HepG2 (cell line): ENCODE measurements around the gene AGPAT2. TPM values are rescaled to one million over a fixed set of nuclear protein-coding genes. Genes with fewer than 3 reads are reported as not detected.

ENCODE experiments used
- ATAC-seq: fragments of 200-7000 bp; cut with Tn5 transposase; 3 replicates; pipeline ENCODE4 v1.9.1; 2020; ENCODE audit warnings: mild to moderate bottlenecking, moderate library complexity
- BruUV-seq: library from RNA; stranded (reverse); fragments of 400-500 nt; replicated peaks from 2 replicates; lab custom pipeline; 2021; lab: Mats Ljungman, UMichigan
- CTCF ChIA-PET: fragments of 300-600 bp; formaldehyde crosslinking; extraction: SDS; loops from one replicate; lab custom pipeline; 2021; ENCODE audit warnings: low total read pairs, inconsistent platforms, low intra/inter-chr PET ratio; lab: Yijun Ruan, JAX
- POLR2A ChIA-PET: fragments of 350-600 bp; sonication (Branson Sonifier 250); formaldehyde crosslinking; loops from one replicate; lab custom pipeline; 2020; ENCODE audit warnings: antibody characterized with exemption, inconsistent platforms; lab: Yijun Ruan, JAX
- DNase-seq: peaks from one replicate; pipeline ENCODE4 v3.0.0-alpha.2; 2015; ENCODE audit warnings: low spot score
- FAIRE-seq: peaks from 3 replicates; lab custom pipeline; 2011; peaks lifted over from hg19 to GRCh38; lab: Jason Lieb, UNC
- H2AFZ ChIP-seq: one replicate; pipeline ENCODE4 v1.6.1; 2011; ENCODE audit warnings: low read length, inconsistent platforms
- H3K27ac ChIP-seq: fragments of 300-600 bp; 3 replicates; pipeline ENCODE4 v1.8.0; 2011; ENCODE audit warnings: mixed run types, mild to moderate bottlenecking, mixed read lengths, low read length, inconsistent platforms; ENCODE audit not compliant: insufficient read depth; ENCODE audit errors: extremely low read length
- H3K27me3 ChIP-seq, 2 experiments: fragments of 200-600 bp in 1 of 2; 2 replicates in 1 of 2; 3 replicates in 1 of 2; pipeline versions ENCODE4 v1.6.0 to v1.8.0; 2011; ENCODE audit warnings: low read length in 2 of 2, mild to moderate bottlenecking in 2 of 2, moderate library complexity in 2 of 2, inconsistent platforms in 1 of 2; ENCODE audit not compliant: insufficient read depth in 2 of 2, control insufficient read depth in 1 of 2
- H3K36me3 ChIP-seq, 2 experiments: fragments of 200-600 bp in 1 of 2; replicated peaks in 1 of 2; 2 replicates in 1 of 2; 3 replicates in 1 of 2; pipeline versions ENCODE4 v1.5.1 to v1.8.0; 2011; ENCODE audit warnings: low read length in 2 of 2, inconsistent platforms in 1 of 2; ENCODE audit not compliant: insufficient read depth in 2 of 2, control insufficient read depth in 1 of 2
- H3K4me1 ChIP-seq: 2 replicates; pipeline ENCODE4 v1.5.1; 2012; ENCODE audit warnings: low read length, inconsistent platforms; ENCODE audit not compliant: insufficient read depth
- H3K4me2 ChIP-seq: 2 replicates; pipeline ENCODE4 v1.6.0; 2011; ENCODE audit warnings: low read depth, low read length, inconsistent platforms
- H3K4me3 ChIP-seq, 3 experiments: fragments of 200-600 bp in 1 of 3; sonication (generic), shearing (Covaris generic) in 1 of 3; replicated peaks in 1 of 3; 2 replicates each; pipeline ENCODE4 v1.5.1; 2011 to 2016; ENCODE audit warnings: low read length in 3 of 3, inconsistent platforms in 2 of 3, low read depth in 2 of 3, mild to moderate bottlenecking in 2 of 3, control low read depth in 1 of 3, mixed read lengths in 1 of 3; ENCODE audit not compliant: insufficient read depth in 1 of 3
- H3K79me2 ChIP-seq: one replicate; pipeline ENCODE4 v1.6.1; 2011; ENCODE audit warnings: low read length, inconsistent platforms; ENCODE audit not compliant: insufficient read depth
- H3K9ac ChIP-seq: 2 replicates; pipeline ENCODE4 v1.6.0; 2011; ENCODE audit warnings: mild to moderate bottlenecking, low read depth, low read length, inconsistent platforms; ENCODE audit not compliant: insufficient read depth
- H3K9me3 ChIP-seq: 2 replicates; pipeline ENCODE4 v1.5.1; 2012; ENCODE audit warnings: mild to moderate bottlenecking, low read length
- H4K20me1 ChIP-seq: 2 replicates; pipeline ENCODE4 v1.6.0; 2011; ENCODE audit warnings: inconsistent platforms, mild to moderate bottlenecking, low read length, moderate library complexity; ENCODE audit not compliant: insufficient read depth
- ATF4 ChIP-seq, 2 experiments: fragments of 450-650 bp in 1 of 2; sonication (generic) in 1 of 2; formaldehyde crosslinking; IDR thresholded peaks; 2 replicates each; pipeline versions ENCODE4 v1.5.0 to v1.8.0; 2020 to 2022; ENCODE audit warnings: mild to moderate bottlenecking in 1 of 2, missing genetic modification reagents in 1 of 2
- CBX2 ChIP-seq, 2 experiments: fragments of 200-600 bp in 1 of 2; sonication (generic); formaldehyde crosslinking in 1 of 2; IDR thresholded peaks; 2 replicates each; pipeline versions ENCODE4 v1.7.0 to v1.8.1; 2018 to 2022; ENCODE audit warnings: low read depth in 2 of 2, low read length in 1 of 2, mild to moderate bottlenecking in 1 of 2, missing genetic modification reagents in 1 of 2
- HNRNPH1 ChIP-seq: fragments of 200-400 bp; formaldehyde crosslinking; optimal IDR thresholded peaks from 2 replicates; pipeline ENCODE3; 2017; ENCODE audit warnings: mild to moderate bottlenecking, low read depth, low read length
- HOXD1 ChIP-seq: sonication (generic); formaldehyde crosslinking; IDR thresholded peaks from 2 replicates; pipeline ENCODE4 v1.5.0; 2020; ENCODE audit warnings: missing genetic modification reagents
- MAFK ChIP-seq, 2 experiments: IDR thresholded peaks in 1 of 2; conservative IDR thresholded peaks in 1 of 2; 2 replicates each; pipeline ENCODE4 v1.6.1; 2011; ENCODE audit warnings: improper control_type of control experiment in 2 of 2, low read length in 2 of 2
- NKX3-1 ChIP-seq: sonication (generic); formaldehyde crosslinking; IDR thresholded peaks from 2 replicates; pipeline ENCODE4 v1.5.0; 2020; ENCODE audit warnings: missing genetic modification reagents
- PLSCR1 ChIP-seq: sonication (generic); formaldehyde crosslinking; IDR thresholded peaks from 2 replicates; pipeline ENCODE4 v1.5.0; 2020; ENCODE audit warnings: missing genetic modification reagents, mild to moderate bottlenecking, borderline replicate concordance
- SNAPC4 ChIP-seq: sonication (generic); formaldehyde crosslinking; IDR thresholded peaks from 2 replicates; pipeline ENCODE4 v1.4.0; 2020; ENCODE audit warnings: mild to moderate bottlenecking, missing genetic modification reagents
- ZBTB20 ChIP-seq: sonication (generic); formaldehyde crosslinking; IDR thresholded peaks from 2 replicates; pipeline ENCODE4 v1.8.1; 2023; ENCODE audit warnings: missing genetic modification reagents, low read depth, mild to moderate bottlenecking, borderline replicate concordance
- ZMYM4 ChIP-seq: sonication (generic); formaldehyde crosslinking; IDR thresholded peaks from 2 replicates; pipeline ENCODE4 v1.8.1; 2023; ENCODE audit warnings: mild to moderate bottlenecking, missing genetic modification reagents
- ZNF317 ChIP-seq: sonication (generic); formaldehyde crosslinking; IDR thresholded peaks from 2 replicates; pipeline ENCODE4 v1.5.0; 2020; ENCODE audit warnings: mild to moderate bottlenecking, missing genetic modification reagents
- ZNF501 ChIP-seq: sonication (generic); formaldehyde crosslinking; IDR thresholded peaks from 2 replicates; pipeline ENCODE4 v1.5.1; 2020; ENCODE audit warnings: mild to moderate bottlenecking, moderate library complexity, missing genetic modification reagents
- ZNF577 ChIP-seq: sonication (generic); formaldehyde crosslinking; IDR thresholded peaks from 2 replicates; pipeline ENCODE4 v1.4.0; 2020; ENCODE audit warnings: mild to moderate bottlenecking, low read depth, missing genetic modification reagents, borderline replicate concordance
- WGBS: methylation state at CpG from one replicate; pipeline ENCODE4 v1.1.6; 2017; ENCODE audit warnings: low lambda C conversion rate; 5-methylcytosine and 5-hydroxymethylcytosine counted together
- in situ Hi-C: cut with HindIII; loops from 2 replicates; pipeline ENCODE4 v1.10.0; 2017; ENCODE audit warnings: low pct_unique_long_range_greater_than_20kb; ENCODE audit not compliant: extremely low pct_ligation_motif_present
- intact Hi-C: fragments of 100-400 bp; cut with micrococcal nuclease; formaldehyde crosslinking; loops from one replicate; pipeline ENCODE4 v1.10.0; 2022; ENCODE audit not compliant: unreplicated experiment
- polyA plus RNA-seq, 8 experiments: library from polyadenylated mRNA; depleted of rRNA in 3 of 8; stranded (reverse) in 7 of 8; unstranded in 1 of 8; fragments of >200 nt; fragmentation: Illumina TruSeq in 4 of 8; extraction: Trizol in 4 of 8; gene quantifications; 2 replicates each; pipeline versions ENCODE4 v1.2.1 to v1.2.3, GENCODE V29; 2011 to 2016; ENCODE audit warnings: low read depth in 4 of 8, missing spikeins in 1 of 8, mixed read lengths in 1 of 8; ENCODE audit not compliant: insufficient read depth in 1 of 8
- total RNA-seq, 5 experiments: library from RNA; depleted of rRNA; stranded (reverse); fragments of >200 nt; fragmentation: Illumina TruSeq; extraction: Trizol; gene quantifications; 2 replicates each; pipeline ENCODE4 v1.2.3, GENCODE V29; 2016; ENCODE audit warnings: low read depth in 1 of 5

Gene AGPAT2
- total and polyA plus RNA-seq, 2 of the 13 experiments (the other 11 are each of a cell fraction or from before 2014, with no cell fraction given): 3.9 to 25.8 TPM

DNA sequence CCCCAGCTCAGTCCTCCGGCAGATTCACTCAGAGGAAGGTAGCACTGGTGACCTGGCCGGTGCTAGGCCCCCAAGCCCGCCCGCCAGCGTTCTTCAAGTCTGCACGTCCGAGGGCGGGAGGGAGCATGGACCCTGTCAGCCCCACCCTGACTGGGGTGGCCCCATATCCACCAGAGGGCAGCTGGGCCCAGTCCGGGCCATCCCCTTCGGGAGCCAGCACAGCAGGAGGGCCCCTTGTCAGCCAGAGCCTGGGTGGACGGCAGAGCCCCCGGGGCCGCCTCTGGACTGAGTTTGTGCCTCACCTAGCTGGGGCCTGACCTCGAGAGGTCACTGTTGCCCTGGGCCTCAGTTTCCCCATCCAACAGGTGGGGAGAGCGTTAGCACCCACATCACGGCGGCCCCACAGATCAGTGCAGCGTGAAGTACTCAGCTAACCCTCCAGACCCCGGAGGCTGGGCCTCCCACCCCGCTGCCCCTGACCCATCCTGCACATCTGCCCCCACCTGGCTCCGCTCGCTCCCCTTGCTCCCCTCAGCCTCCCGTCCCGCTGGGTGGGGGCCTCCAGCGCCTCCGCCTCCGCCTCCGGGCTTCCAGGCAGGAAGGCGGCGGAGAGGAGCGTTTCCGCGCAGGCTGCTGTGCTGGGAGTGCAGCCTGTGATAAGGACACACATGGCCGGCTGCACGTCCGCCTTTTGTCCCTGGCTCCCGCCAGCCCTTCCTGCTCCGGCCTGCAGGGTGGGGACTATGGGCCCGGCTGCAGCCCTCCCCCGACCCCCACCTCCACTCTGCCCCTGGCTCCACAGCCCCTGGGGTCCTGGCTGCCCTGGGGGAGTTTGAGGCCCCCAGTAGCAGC is 41.1 kb downstream of the AGPAT2 start:
- peaks cover 2 to 31% of the 10 kb centered on the region in 2 experiments for H3K27me3 ChIP-seq
- ChIA-PET POLR2A (interaction anchor here (0.6 kb wide), 1 partner anchor 145 kb away, joined by 3 read pairs; no protein-coding TSS in a partner anchor), CTCF (interaction anchor here (1.5 kb wide), 1 partner anchor 48 kb away, joined by 3 read pairs; no protein-coding TSS in a partner anchor)
- H3K79me2 ChIP-seq: no peaks in the 10 kb centered on the region
- peaks cover 40% of the 10 kb centered on the region for H3K4me1 ChIP-seq
- no peaks in the 10 kb centered on the region for H4K20me1 ChIP-seq
- peak overlapping the region; percentile 44 to 67 (median 51); a peak in 5 of 6 replicates for H3K4me3 ChIP-seq
- intact Hi-C loops (loop anchor here (5.0 kb wide), 1 partner anchor 46 kb away; no protein-coding TSS in a partner anchor), in situ Hi-C loops (loop anchor here (25.0 kb wide), 1 partner anchor 309 kb away; the partner anchor contains the start of gene GPSM1)
- H3K4me2 ChIP-seq: peak overlapping the region; percentile 88
- FAIRE-seq (no peak), ATAC-seq (peak; percentile 69), DNase-seq (peak; percentile 24)
- no peaks in the 10 kb centered on the region for H3K9me3 ChIP-seq
- H2AFZ ChIP-seq: no peak overlapping the region
- WGBS: 43% methylated on average over 1 of the region's 40 CpGs
- no peaks in the 10 kb centered on the region for H3K36me3 ChIP-seq
- H3K9ac ChIP-seq: peak overlapping the region; percentile 45
- BruUV-seq: no TSS peak
- H3K27ac ChIP-seq: peak overlapping the region; percentile 13
- TF ChIP-seq ZNF317 (CRISPR knock-in tag) (peak; percentile 39; the same call in 1 of the 2 replicates), NKX3-1 (CRISPR knock-in tag) (no peak), PLSCR1 (CRISPR knock-in tag) (no peak), HNRNPH1 (no peak), ZMYM4 (CRISPR knock-in tag) (no peak), MAFK (conservative IDR thresholded peaks at IDR 0.05 in 1 of 2, IDR thresholded peaks at IDR 0.05 in 1 of 2; ENCODE audit: low read length in 2 of 2) (no peak), CBX2 (IDR thresholded peaks at IDR 0.05; ENCODE audit: low read depth, low read length) (no peak), CBX2 (CRISPR knock-in tag; IDR thresholded peaks at IDR 0.05; ENCODE audit: low read depth) (0 out of 2 replicates have a peak, but pooled peaks have one; percentile 23), HOXD1 (CRISPR knock-in tag) (no peak), ZNF577 (CRISPR knock-in tag) (no peak), ZNF501 (CRISPR knock-in tag) (peak; percentile 18; the same call in 1 of the 2 replicates), ATF4 (CRISPR knock-in tag; IDR thresholded peaks at IDR 0.05) (no peak), ZBTB20 (CRISPR knock-in tag) (no peak), SNAPC4 (CRISPR knock-in tag) (no peak)
